Neutrophil (primary cell): ENCODE measurements around the gene CCDC112.

ENCODE experiments used
- H3K27ac ChIP-seq: fragments of 200-600 bp; sonication (generic); 2 replicates; pipeline ENCODE4 v1.5.1; 2016; ENCODE audit warnings: mild to moderate bottlenecking, moderate library complexity
- H3K27me3 ChIP-seq: fragments of 200-600 bp; sonication (generic); 2 replicates; pipeline ENCODE4 v1.6.0; 2016; ENCODE audit warnings: mild to moderate bottlenecking
- H3K36me3 ChIP-seq: fragments of 200-600 bp; sonication (generic); 2 replicates; pipeline ENCODE4 v1.5.1; 2017
- H3K4me1 ChIP-seq, 2 experiments: fragments of 200-600 bp in 1 of 2; sonication (generic) in 1 of 2; 1 replicate in 1 of 2; 2 replicates in 1 of 2; pipeline versions ENCODE4 v1.5.1 to v1.6.1; 2013 to 2016; ENCODE audit warnings: low read depth in 1 of 2, low read length in 1 of 2, mild to moderate bottlenecking in 1 of 2, moderate library complexity in 1 of 2; ENCODE audit not compliant: control insufficient read depth in 1 of 2, insufficient read depth in 1 of 2
- H3K4me3 ChIP-seq, 2 experiments: fragments of 200-600 bp in 1 of 2; sonication (generic) in 1 of 2; 1 replicate in 1 of 2; 2 replicates in 1 of 2; pipeline ENCODE4 v1.5.1; 2013 to 2016; ENCODE audit warnings: low read depth in 1 of 2, low read length in 1 of 2, mild to moderate bottlenecking in 1 of 2, moderate library complexity in 1 of 2
- H3K9me3 ChIP-seq: fragments of 200-600 bp; sonication (generic); 2 replicates; pipeline ENCODE4 v1.5.1; 2016
- TF ChIP-seq, protein P1 (sequence below): fragments of 200-600 bp; sonication (generic); IDR thresholded peaks from 2 replicates; pipeline ENCODE4 v1.5.1; 2016; ENCODE audit warnings: antibody characterized with exemption

Gene CCDC112

DNA sequence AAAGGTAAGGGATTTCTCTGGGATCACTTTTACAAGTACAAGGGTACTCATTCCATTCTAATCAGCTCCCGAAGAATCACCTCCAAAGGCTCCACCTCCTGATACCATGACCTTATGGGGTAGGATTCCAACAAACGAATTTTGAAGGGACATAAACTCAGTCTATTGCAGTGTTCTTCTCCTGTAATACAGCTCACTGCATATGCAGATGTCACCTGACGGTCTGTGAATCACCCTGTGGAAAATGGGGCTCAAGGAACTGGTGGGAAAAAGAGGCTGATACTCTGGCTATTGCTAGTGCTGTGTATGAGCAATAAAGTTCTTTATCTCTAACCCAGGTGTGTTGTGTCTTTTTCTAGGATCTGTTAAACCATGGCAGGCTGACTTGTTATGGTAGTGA is 42.4 kb upstream of the CCDC112 start:
- peaks cover 3% of the 10 kb centered on the region for H3K27me3 ChIP-seq
- H3K4me3 ChIP-seq, result no peak overlapping the region
- TF ChIP-seq, protein P1, sequence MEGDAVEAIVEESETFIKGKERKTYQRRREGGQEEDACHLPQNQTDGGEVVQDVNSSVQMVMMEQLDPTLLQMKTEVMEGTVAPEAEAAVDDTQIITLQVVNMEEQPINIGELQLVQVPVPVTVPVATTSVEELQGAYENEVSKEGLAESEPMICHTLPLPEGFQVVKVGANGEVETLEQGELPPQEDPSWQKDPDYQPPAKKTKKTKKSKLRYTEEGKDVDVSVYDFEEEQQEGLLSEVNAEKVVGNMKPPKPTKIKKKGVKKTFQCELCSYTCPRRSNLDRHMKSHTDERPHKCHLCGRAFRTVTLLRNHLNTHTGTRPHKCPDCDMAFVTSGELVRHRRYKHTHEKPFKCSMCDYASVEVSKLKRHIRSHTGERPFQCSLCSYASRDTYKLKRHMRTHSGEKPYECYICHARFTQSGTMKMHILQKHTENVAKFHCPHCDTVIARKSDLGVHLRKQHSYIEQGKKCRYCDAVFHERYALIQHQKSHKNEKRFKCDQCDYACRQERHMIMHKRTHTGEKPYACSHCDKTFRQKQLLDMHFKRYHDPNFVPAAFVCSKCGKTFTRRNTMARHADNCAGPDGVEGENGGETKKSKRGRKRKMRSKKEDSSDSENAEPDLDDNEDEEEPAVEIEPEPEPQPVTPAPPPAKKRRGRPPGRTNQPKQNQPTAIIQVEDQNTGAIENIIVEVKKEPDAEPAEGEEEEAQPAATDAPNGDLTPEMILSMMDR, result no peak
- no peaks in the 10 kb centered on the region for H3K4me1 ChIP-seq
- no peak overlapping the region for H3K27ac ChIP-seq
- no peaks in the 10 kb centered on the region for H3K9me3 ChIP-seq
- no peaks in the 10 kb centered on the region for H3K36me3 ChIP-seq

DNA sequence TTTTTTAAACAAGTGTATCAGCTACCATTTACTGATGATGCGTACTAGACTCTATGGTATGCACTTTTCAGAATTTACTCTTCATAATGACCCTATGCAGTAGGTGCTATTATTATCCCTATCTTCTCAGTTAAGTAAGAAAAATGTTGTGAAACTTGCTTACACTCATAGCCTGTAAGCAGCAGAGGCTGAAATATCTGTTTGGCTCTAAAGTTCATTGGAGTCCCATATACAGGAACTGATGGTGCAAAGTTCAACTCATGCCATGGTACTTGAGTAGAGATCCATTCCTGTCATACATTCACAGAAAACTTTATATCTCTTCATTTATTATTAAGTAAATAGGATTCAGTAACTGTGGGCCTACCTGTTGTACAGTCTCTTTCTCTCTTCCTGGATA is 41.4 kb upstream of the CCDC112 start:
- no peak overlapping the region for H3K4me3 ChIP-seq
- H3K27me3 ChIP-seq, result peaks cover 3% of the 10 kb centered on the region
- H3K36me3 ChIP-seq, result no peaks in the 10 kb centered on the region
- TF ChIP-seq, protein P1, result no peak
- H3K4me1 ChIP-seq, result no peaks in the 10 kb centered on the region
- H3K9me3 ChIP-seq, result no peaks in the 10 kb centered on the region
- H3K27ac ChIP-seq, result no peak overlapping the region

DNA sequence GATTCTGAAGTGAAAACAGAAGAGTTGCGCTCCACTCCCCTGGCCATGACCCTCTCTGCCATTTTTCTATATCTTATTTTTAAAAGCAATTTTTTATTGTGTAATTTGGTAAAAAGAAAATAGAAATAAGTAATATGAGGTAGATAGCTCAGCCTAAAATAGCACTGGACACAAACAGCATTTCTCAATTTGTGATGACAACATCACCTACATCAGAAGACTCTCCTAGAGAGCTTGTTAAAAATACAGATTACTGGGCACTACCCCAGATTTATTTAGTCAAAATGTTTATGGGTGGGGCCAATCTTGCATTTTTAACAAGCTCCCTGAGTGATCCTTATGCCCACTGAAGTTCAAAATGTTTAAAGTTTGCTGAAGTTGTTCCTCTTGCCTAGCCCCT is 40.5 kb upstream of the CCDC112 start:
- Histone ChIP-seq H3K27me3 (no peaks in the 10 kb centered on the region), H3K4me3 (no peak overlapping the region), H3K27ac (no peak overlapping the region), H3K36me3 (no peaks in the 10 kb centered on the region), H3K4me1 (no peaks in the 10 kb centered on the region), H3K9me3 (no peaks in the 10 kb centered on the region)
- TF ChIP-seq, protein P1, result no peak

DNA sequence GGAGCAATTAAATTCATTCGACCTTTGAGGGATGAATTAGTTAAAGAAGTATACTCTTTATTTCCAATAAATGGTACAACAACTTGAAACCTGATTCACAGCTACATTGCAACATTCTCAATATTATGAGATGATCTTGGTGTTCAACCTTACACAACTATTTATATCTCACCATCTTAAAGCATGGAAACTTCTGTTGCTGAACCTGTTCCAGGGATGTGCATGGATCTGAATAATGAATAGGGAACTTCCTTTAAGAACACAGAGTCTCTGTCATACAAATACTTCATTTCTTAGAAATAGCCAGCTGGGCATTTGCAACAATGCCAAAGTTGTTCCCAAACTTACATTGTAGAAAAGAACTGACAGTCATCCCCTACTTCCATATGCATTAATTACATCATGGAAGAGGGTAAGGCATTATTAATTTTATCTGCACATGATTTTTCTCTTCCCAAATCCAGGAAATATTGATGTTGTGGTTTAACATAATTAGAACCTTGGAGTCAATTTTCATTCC is 39.8 kb upstream of the CCDC112 start:
- H3K27ac ChIP-seq, result no peak overlapping the region
- H3K36me3 ChIP-seq, result no peaks in the 10 kb centered on the region
- no peaks in the 10 kb centered on the region for H3K27me3 ChIP-seq
- H3K4me3 ChIP-seq, result no peak overlapping the region
- H3K4me1 ChIP-seq, result no peaks in the 10 kb centered on the region
- TF ChIP-seq, protein P1, result no peak
- no peaks in the 10 kb centered on the region for H3K9me3 ChIP-seq

DNA sequence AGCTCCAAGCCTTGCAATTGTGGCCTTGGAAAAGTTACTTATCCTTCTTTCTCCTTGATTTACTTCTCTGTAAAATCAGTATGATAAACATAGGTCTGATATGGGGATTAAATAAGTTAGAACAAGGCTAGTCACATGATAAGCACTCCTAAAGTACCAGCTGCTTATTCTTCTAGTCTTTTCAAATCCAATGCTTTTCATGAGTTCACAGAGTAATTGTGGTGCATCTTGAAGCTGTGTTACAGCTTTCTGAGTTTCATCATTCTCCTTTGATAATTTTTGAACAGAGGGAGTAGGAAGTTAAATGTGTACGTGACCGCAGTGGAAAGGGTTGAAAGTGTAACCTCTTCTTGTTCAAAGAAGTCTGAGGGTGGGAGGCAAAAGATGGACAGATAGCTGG is 38.8 kb upstream of the CCDC112 start:
- TF ChIP-seq, protein P1, result no peak
- Histone ChIP-seq H3K9me3 (no peaks in the 10 kb centered on the region), H3K4me3 (no peak overlapping the region), H3K4me1 (no peaks in the 10 kb centered on the region), H3K27ac (no peak overlapping the region), H3K36me3 (no peaks in the 10 kb centered on the region), H3K27me3 (no peaks in the 10 kb centered on the region)

DNA sequence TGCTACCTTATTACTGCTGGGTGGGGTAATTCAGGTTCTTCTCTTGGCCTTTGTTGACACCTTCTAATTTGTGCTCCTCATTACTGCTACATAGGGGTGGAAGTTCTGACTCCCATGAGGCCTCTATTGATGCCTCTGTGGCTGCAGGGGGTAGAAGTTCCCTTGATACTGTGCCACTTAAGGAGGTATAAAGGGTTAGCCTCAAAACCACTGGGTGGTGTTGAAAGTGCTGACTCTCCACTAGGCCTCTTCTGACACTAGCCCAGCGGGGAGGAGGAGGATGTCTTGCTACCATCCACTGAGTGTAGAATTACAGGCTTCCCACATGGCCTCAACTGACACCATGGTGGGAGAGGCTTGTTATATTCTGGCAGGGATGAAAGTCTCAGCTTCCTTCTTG is 36.7 kb upstream of the CCDC112 start:
- H3K36me3 ChIP-seq, result no peaks in the 10 kb centered on the region
- no peaks in the 10 kb centered on the region for H3K27me3 ChIP-seq
- H3K9me3 ChIP-seq, result no peaks in the 10 kb centered on the region
- TF ChIP-seq, protein P1, result no peak
- no peak overlapping the region for H3K27ac ChIP-seq
- no peaks in the 10 kb centered on the region for H3K4me1 ChIP-seq
- H3K4me3 ChIP-seq, result no peak overlapping the region
